Duodenal mucosa (tissue), 2 donors: Measurements from ENCODE around the gene SOX6.

ENCODE experiments used
- H3K27ac ChIP-seq: one replicate; pipeline ENCODE4 v1.7.0; 2013; ENCODE audit warnings: low read depth, low read length
- H3K27me3 ChIP-seq, 2 donors: one replicate each; pipeline ENCODE4 v1.7.0; 2013; ENCODE audit warnings: low read length in 2 of 2, control low read depth in 1 of 2; ENCODE audit not compliant: insufficient read depth in 2 of 2, control insufficient read depth in 1 of 2
- H3K36me3 ChIP-seq, 2 donors: one replicate each; pipeline ENCODE4 v1.7.0; 2013; ENCODE audit warnings: low read length in 2 of 2, control low read depth in 1 of 2; ENCODE audit not compliant: insufficient read depth in 2 of 2, control insufficient read depth in 1 of 2
- H3K4me1 ChIP-seq, 2 donors: one replicate each; pipeline ENCODE4 v1.7.0; 2013; ENCODE audit warnings: low read length in 2 of 2, control low read depth in 1 of 2; ENCODE audit not compliant: insufficient read depth in 2 of 2, control insufficient read depth in 1 of 2
- H3K4me3 ChIP-seq, 2 donors: one replicate each; pipeline ENCODE4 v1.7.0; 2013; ENCODE audit warnings: low read length in 2 of 2, low read depth in 1 of 2
- H3K9ac ChIP-seq, 2 donors: one replicate each; pipeline ENCODE4 v1.7.0; 2013; ENCODE audit warnings: low read length in 2 of 2, low read depth in 1 of 2
- H3K9me3 ChIP-seq, 2 donors: one replicate each; pipeline ENCODE4 v1.7.0; 2013; ENCODE audit warnings: low read length in 2 of 2, control low read depth in 1 of 2; ENCODE audit not compliant: control insufficient read depth in 1 of 2

SOX6 gene

DNA sequence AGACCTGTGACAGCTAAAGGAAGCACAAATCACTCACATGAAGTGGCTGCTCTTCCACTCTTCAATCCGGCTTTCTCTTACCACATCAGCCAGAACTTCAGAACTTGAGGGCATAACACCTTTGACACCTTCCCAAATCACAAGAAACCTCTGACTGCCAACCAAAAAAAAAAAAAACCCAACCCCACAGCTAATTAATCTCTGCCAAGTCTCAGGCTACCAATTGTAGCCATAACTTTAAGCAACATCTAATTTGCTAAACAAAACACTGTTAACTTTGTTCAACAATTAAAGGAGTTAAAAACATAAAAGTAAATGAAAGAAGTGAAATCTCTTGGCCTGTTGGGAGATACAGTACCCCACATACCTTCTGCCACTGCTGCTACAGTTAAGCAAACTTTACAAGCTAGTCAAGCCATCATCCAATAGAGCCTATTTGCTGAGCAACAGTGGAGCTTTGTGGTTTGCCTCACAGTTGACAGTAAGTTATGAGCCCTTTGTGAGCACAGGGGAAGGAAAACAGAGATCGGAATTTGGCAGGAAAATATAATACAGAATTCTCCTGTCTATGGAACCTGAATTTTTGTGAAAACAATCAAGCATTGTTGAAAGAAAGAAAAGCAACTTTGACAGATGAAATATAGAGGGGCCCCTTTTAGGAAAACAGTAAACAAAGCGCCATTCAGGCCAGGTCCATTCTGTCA is at the start of gene SOX6:
SOX6 (minus strand) TSS at position 490 of the 704 bp plus-strand sequence. CDS start 15,298 bp downstream, outside the sequence.
- Histone ChIP-seq H3K27ac (no peak within 1 kb of the TSS), H3K9ac (no peak within 1 kb of the TSS), H3K36me3 (no peaks in the 10 kb centered on the region), H3K4me1 (peaks cover 4% of the 10 kb centered on the region in 2 donors), H3K4me3 (no peak within 1 kb of the TSS), H3K9me3 (no peaks in the 10 kb centered on the region), H3K27me3 (no peaks in the 10 kb centered on the region)

DNA sequence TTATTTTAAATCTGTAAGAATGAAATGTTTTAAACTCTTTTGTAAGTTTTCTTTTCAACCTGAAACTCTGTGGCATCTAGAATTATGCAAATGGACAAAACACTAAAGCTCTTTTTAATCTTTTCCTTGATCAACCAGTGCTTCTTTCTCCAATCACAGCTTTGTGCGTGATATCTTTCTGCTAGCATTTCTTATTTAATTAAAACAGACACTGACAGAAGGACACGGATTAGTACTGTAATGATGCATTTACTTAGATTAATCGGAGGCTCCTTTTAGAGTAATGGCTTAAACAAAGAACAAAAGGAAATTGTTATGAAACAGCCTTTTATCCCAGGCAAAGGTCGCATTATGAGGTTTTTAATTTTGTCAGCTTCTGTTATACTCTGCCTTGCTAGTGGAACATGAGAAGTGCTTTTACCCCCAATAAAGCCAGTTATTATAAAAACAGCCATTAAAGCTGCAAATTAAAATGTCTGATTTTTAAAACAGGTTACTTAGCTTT is 48.5 kb upstream of the SOX6 start:
- no peak overlapping the region for H3K27ac ChIP-seq
- H3K9ac ChIP-seq, result no peak overlapping the region

DNA sequence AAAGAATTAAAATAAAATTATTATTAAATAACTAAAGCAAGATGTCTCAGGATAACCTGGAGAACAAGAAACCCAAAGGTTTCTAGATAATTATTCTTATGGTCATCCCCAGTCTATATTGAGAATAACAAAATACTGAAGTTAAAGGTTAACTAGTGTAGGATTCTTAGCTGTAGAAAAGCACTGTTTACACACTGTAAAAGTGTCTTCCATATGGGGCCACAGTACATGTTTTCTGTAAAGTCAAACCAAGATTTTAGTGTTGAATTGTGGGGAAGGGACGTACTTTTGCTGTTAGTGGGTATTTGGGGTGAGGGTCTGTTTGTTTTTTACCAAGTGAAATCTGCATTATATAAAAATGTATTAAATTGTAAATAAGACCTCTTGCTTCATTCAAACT is 47.5 kb upstream of the SOX6 start:
- Histone ChIP-seq H3K9ac (no peak overlapping the region), H3K36me3 (no peaks in the 10 kb centered on the region), H3K27me3 (no peaks in the 10 kb centered on the region), H3K9me3 (no peaks in the 10 kb centered on the region), H3K4me1 (peaks cover 5 to 20% of the 10 kb centered on the region in 2 donors), H3K4me3 (no peak overlapping the region), H3K27ac (no peak overlapping the region)

More for the DNA sequence above, 48.5 kb upstream of the SOX6 start:
- H3K4me1 ChIP-seq, result peaks cover 5 to 20% of the 10 kb centered on the region in 2 donors
- H3K9me3 ChIP-seq, result no peaks in the 10 kb centered on the region
- H3K4me3 ChIP-seq, result no peak overlapping the region
- no peaks in the 10 kb centered on the region for H3K36me3 ChIP-seq
- no peaks in the 10 kb centered on the region for H3K27me3 ChIP-seq

DNA sequence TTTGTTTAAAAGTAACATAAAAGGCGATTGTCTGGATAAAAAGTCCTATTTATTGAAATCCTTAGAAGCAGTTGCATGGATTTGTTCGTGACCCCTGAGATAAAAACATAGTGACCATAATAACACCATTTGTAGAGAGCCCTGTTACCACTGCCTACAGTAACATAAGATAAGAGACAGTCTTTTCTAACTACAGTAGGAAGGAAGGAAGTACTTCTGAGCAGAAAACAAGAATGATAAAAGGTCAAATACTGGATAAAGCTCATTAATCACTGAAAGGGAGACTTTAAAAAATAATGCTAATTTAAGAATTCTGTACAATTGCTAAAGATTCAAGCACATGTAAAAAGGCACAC is 47.1 kb upstream of the SOX6 start:
- H3K36me3 ChIP-seq, result no peaks in the 10 kb centered on the region
- H3K27me3 ChIP-seq, result no peaks in the 10 kb centered on the region
- no peaks in the 10 kb centered on the region for H3K9me3 ChIP-seq
- H3K4me1 ChIP-seq, result peaks cover 5 to 20% of the 10 kb centered on the region in 2 donors
- no peak overlapping the region for H3K27ac ChIP-seq
- no peak overlapping the region for H3K9ac ChIP-seq
- H3K4me3 ChIP-seq, result no peak overlapping the region

DNA sequence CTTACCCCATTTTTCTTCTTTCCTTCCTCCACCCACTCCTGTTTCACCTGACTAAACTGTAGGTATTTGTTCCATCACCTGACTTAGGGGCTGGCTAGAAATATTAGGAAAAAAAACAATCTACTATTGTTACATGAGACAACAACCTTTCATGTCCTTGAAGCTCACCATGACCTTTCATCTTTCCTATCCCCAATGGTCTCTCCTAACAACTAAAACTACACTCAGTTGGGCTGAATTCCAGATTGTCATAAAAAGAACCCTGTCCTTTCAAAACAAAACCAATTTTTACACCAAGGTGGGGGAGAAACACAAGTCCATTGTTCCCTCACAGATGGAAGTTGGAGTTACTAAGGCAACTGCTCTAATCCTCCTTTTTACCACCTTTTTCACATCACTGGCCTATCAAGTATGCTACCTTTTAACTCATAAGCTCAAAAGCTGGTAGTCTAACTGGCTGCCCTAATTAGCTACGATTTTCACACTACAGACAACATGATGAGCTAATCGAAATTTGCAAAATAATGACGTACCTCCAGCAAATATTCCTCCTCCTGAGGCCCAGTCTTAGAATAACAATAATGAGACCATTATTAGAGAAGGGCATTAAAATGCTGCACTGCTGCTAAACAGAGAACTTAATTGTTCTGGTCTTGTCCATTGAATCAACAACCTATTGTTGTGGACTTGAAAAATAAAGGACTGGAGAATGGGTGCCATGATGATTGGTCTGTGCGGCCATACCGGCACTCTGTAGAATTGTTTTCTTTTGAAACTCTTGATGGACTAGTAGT is 46.5 kb upstream of the SOX6 start:
- no peak overlapping the region for H3K4me3 ChIP-seq
- no peaks in the 10 kb centered on the region for H3K9me3 ChIP-seq
- H3K27me3 ChIP-seq, result no peaks in the 10 kb centered on the region
- no peak overlapping the region for H3K27ac ChIP-seq
- H3K9ac ChIP-seq, result no peak overlapping the region
- H3K36me3 ChIP-seq, result no peaks in the 10 kb centered on the region
- H3K4me1 ChIP-seq, result peaks cover 5 to 20% of the 10 kb centered on the region in 2 donors

DNA sequence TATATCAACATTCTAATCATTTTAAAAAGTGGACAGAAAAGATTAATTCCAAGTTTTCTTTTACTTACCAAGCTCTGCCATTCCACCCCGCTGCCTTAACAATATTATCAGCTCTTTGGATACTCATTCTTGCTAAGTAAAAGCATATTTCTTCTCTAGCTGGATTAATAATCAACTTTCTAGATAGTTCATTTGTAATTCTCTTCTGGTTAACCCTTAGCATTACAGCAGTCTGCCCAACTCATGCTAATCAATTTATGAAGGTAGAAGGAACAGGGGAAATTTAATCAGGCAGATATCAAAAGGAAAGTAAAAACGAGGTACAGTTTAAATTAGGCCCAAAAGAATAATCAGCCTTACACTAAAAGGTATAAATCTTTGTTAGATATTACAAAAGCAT is 41.0 kb upstream of the SOX6 start:
- Histone ChIP-seq H3K27me3 (no peaks in the 10 kb centered on the region), H3K36me3 (no peaks in the 10 kb centered on the region), H3K9ac (peak overlapping the region in 1 of 2 donors; percentile 13), H3K4me3 (peak overlapping the region; percentile 40 to 59), H3K4me1 (peaks cover 9 to 10% of the 10 kb centered on the region in 2 donors), H3K27ac (no peak overlapping the region), H3K9me3 (no peaks in the 10 kb centered on the region)

DNA sequence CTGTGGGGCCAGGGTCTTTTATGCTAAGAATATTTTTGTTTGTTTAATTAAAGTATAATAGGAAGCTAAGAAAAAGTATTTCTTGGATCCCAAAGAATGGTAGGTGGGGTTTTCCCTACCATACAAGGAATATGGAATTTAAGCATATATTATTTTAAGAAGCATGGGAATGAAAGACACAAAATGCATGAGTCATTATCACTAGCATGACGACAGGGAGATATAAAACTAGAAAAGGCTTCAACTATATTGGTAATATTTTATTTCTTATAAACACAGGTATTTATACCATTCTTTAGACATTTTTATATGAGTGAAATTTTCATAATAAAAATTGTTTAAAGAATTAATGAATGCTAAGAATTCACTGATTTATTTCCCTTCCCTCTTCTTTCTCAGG is 39.3 kb upstream of the SOX6 start:
- no peak overlapping the region for H3K9ac ChIP-seq
- no peaks in the 10 kb centered on the region for H3K36me3 ChIP-seq
- peaks cover 10 to 12% of the 10 kb centered on the region in 2 donors for H3K4me1 ChIP-seq
- H3K27me3 ChIP-seq, result no peaks in the 10 kb centered on the region
- H3K27ac ChIP-seq, result no peak overlapping the region
- peaks cover 0 to 3% of the 10 kb centered on the region in 2 donors for H3K9me3 ChIP-seq
- peak overlapping the region; percentile 53 to 55 for H3K4me3 ChIP-seq

DNA sequence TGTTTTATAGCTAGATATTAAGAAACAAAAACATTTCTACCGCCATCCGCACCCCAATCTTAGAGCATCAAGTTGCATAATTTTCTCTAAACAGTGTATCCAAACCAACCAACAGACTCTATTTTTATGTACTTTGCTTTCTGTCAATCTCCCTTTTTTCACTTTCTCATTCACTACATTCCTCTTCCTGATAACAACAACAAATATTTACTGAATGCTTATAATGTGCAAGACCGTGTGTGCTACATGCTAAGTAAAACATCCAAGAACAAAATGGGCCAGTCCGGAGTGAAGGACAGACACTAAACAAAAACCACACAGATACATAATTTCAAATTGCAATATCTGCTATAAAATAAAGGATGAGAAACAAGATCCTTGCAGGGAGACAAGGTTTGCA is 38.6 kb upstream of the SOX6 start:
- no peaks in the 10 kb centered on the region for H3K27me3 ChIP-seq
- H3K36me3 ChIP-seq, result no peaks in the 10 kb centered on the region
- no peak overlapping the region for H3K9ac ChIP-seq
- peak overlapping the region; percentile 11 to 53 for H3K4me3 ChIP-seq
- no peak overlapping the region for H3K27ac ChIP-seq
- H3K4me1 ChIP-seq, result peaks cover 10 to 12% of the 10 kb centered on the region in 2 donors
- peaks cover 0 to 3% of the 10 kb centered on the region in 2 donors for H3K9me3 ChIP-seq

DNA sequence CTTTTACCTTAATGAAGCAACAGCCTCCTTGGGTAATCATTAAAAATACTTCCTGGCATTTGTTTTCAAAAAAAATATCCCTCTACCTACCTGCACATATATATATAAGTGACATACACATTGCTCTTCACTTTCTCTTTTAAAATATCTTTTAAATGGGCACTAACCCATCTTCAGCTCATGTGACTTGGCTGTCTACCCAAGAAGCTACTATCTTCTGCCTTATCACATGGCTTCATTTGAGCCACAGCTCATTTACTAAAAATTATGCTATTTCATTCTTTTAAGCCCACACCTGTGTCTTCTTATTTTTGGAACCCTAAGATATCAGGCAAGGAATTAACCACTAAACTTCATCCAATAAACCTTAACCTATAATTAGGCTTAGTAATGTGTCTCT is 37.0 kb upstream of the SOX6 start:
- no peaks in the 10 kb centered on the region for H3K36me3 ChIP-seq
- no peak overlapping the region for H3K9ac ChIP-seq
- H3K4me1 ChIP-seq, result peaks cover 10 to 12% of the 10 kb centered on the region in 2 donors
- no peak overlapping the region for H3K4me3 ChIP-seq
- peaks cover 0 to 3% of the 10 kb centered on the region in 2 donors for H3K9me3 ChIP-seq
- H3K27ac ChIP-seq, result no peak overlapping the region
- no peaks in the 10 kb centered on the region for H3K27me3 ChIP-seq

DNA sequence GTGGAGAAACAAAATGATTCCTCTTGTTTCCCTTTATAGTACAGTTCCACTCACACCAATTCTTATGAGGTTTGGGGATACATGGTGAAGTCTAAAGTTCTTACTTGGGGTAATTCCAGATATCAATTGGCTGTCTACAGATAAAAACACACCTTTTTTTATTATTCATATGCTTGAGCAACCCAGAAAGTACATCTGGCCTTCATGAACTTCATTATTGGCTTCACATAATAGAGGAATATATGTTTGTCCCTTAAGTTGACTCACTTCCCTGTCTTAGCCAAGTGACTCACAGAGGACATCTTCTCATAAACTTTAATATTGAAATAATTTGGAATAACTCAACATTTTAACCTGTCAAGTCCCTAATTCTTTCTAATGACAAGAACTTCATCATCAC is 36.3 kb upstream of the SOX6 start:
- H3K27ac ChIP-seq, result no peak overlapping the region
- no peaks in the 10 kb centered on the region for H3K27me3 ChIP-seq
- no peak overlapping the region for H3K9ac ChIP-seq
- peaks cover 0 to 3% of the 10 kb centered on the region in 2 donors for H3K9me3 ChIP-seq
- no peaks in the 10 kb centered on the region for H3K36me3 ChIP-seq
- no peak overlapping the region for H3K4me3 ChIP-seq
- peaks cover 8 to 12% of the 10 kb centered on the region in 2 donors for H3K4me1 ChIP-seq
